ENCODE data around the gene ARPC3.
"Not testable (repeated sequence)": the region's sequence is repeated elsewhere in the genome, so short reads cannot be mapped to it uniquely, and the experiment has no call there.

Gene ARPC3

DNA sequence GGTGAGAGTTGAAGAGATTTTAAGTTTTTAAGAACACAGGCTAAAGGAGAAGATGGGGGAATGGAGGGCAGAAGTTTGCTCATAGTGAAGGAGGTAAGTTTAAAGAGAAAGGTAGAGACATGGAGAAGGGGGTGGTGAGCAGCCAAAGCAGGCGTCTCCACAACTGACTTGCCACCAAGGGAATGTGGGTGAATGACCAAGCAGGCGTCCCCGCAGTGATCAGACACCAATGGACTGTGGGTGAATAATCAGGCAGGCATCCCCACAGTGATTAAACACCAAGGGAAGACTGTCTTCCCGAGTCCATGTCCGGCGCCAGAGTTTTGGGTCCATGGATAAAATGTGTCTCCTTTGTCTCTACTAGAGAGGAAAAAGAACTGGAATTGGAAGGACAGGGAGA is 40.1 kb downstream of the ARPC3 start:
- DNase-seq = not testable (repeated sequence)

DNA sequence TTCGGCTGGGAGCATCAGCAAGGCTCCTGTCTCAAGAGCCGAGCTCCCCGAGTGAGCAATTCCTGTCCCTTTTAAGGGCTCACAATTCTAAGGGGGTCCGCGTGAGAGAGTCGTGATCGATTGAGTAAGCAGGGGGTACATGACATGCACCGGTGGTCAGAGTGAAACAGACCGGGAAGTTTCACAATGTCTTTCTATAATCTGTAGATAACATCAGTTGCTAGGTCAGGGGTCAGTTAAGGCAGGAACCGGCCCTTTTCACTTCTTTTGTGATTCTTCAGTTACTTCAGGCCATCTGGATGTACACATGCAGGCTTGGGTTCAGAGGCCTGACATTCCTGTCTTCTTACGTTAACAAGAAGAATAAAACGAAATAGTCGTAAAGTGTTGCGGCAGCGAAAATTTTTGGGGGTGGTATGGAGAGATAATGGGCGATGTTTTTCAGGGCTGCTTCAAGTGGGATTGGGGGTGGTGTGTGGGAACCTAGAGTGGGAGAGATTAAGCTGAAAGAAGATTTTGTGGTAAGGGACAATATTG is 44.9 kb downstream of the ARPC3 start:
- DNase-seq = not testable (repeated sequence)

GRCh38 chr12:110403976-110404682 is 46.0 kb downstream of the ARPC3 start:
- peak; percentile 59 to 95 (median 76) for DNase-seq

DNA sequence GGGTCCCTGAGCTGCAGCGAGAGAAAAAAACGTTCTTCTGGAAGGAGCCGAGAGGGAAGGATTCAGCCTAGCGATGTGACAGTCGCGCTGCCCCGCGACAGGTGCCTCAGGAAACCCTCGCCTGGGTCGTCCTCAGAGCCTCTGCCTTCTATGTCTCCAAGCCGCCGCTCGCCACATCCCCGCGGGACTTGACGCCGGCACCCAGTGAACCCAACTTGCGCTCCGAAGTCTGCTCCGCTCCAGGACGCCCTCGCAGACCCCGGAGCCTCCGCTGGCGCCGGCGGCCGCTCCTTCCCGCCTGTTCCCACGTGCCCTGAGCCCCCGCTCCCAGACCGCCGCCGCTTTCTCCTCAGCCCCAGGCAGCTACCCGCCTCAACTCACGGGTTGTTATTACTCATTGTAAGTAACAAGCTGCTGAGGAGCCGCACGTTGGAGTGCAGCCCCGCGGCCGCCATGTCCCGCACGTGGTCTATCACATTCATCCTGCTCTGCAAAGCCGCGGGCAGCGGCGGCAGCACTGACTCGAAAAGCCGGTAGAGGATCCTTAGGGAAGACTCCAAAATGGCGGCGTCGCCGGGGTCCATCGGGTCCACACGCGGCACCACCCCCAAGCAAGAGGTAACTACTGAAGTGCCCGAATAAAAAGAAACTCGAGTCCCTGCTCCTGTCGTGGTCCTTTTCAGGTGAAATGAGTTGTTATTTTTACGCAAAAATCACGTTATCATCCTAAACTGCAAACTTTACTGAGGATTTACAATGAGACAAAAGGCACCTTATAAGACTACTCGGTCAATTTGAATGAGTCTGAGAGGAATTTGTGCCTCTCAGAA is 46.8 kb downstream of the ARPC3 start, which contains the start of gene ANAPC7:
ANAPC7 (minus strand) TSS at position 563 of the 830 bp plus-strand sequence; CDS start at position 482, 81 bp downstream.
- peak; percentile 79 to 95 (median 82) for DNase-seq
